Right hindlimb (tissue), 1 donor: ENCODE results near the gene TPRKB.
"Not testable (repeated sequence)": the region's sequence is repeated elsewhere in the genome, so short reads cannot be mapped to it uniquely, and the experiment has no call there.

ENCODE experiments used
- DNase-seq: peaks from one replicate; pipeline ENCODE4 v3.0.0-alpha.2; 2018

TPRKB gene

DNA sequence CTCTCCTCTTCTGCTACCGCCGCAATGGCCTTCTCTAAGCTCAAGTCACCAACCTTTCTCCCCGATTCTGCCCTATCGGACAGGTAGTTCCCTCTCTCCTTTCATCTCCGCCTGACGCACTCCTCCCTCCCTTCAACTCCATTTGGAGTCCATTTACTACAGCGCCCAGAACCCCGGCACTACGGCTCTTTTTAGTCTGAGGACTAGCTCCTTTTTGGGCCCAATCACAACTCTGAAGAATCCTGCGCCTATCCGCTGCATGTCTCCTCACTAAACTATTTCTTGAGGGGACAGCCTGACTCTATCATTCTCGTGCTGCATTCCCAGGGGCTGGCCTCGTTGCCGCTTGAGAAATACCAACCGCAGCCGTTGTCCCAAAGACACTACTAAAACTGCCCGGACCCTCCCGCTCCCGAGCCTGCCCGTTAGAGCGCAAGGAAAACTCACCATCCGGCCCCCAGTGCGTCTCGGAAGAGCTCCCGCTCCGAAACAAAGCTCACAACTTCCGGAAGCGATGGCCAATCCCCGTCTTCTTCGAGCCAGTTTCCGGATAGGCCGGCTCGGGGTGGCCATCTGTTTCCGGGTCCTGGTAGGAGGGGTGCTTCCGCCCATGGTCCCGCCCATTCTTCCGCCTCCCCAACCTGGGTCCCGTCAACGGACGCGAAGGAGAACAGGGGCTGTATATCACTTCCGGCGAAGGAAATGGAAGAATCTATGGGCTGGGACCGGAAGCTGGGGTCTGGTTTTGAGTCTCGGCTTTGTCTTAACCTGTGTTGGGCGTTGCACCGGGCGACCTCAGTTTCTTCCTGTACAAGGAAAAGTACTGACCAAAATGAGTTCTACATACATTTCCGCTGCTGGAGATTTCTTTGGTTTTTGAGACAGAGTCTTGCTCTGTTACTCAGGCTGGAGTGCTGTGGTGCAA lies at the start of gene TPRKB:
TSS of gene TPRKB (minus strand) at position 491 of the 925 bp plus-strand sequence. CDS start 2,776 bp downstream, outside the sequence.
- peak; percentile 98 for DNase-seq

DNA sequence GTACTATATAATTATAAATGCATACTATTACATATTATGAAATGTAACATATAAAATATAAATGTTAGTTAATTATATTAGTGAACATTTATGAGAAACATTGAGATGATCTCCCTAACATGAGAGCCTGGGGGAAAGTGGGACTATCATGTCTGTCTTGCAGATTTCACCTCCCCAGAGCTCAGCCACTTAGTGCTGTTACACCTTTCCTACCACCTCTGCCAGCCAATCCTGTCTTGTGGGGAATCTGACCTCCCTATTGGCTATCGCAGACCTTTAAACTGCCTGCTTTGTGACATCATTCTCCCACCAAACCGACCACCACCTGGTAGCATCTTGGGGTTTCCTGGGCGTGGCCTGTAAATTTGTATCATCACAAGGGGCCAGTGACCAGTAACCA lies 46.7 kb upstream of the TPRKB start, which contains the start of gene C2orf78:
TSS of gene C2orf78 (plus strand) at position 301 of the 400 bp plus-strand sequence. CDS start 127 bp downstream, outside the sequence.
- DNase-seq: not testable (repeated sequence)

DNA sequence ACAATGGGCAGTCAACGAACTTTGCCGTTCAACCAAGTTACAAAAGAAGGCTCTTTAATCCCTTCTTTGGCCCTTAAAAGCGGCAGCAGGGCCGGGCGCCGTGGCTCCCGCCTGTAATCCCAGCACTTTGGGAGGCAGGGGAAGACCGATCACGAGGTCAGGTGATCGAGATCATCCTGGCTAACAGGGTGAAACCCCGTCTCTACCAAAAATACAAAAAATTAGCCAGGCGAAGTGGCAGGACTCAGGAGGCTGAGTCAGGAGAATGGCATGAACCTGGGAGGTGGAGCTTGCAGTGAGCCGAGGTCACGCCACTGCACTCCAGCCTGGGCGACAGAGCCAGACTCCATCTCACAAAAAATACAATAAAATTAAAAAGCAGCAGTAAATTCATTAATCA lies 46.3 kb upstream of the TPRKB start:
- not testable (repeated sequence) for DNase-seq

DNA sequence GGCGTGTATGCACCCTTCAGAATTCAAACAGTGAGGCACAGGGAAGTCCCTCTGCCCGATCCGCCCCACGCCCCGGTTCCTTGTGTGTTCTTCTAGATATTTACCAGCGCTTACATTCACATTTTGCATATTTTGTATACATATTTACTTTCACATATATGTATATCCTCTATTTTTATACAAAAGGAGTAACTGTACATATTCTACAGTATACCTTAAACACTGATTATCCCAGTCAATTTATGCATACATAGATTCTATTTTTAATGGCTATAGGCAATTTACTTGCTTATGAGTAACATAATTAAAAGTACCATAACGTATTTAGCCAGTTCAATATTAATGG lies 43.1 kb upstream of the TPRKB start:
- DNase-seq: no peak

DNA sequence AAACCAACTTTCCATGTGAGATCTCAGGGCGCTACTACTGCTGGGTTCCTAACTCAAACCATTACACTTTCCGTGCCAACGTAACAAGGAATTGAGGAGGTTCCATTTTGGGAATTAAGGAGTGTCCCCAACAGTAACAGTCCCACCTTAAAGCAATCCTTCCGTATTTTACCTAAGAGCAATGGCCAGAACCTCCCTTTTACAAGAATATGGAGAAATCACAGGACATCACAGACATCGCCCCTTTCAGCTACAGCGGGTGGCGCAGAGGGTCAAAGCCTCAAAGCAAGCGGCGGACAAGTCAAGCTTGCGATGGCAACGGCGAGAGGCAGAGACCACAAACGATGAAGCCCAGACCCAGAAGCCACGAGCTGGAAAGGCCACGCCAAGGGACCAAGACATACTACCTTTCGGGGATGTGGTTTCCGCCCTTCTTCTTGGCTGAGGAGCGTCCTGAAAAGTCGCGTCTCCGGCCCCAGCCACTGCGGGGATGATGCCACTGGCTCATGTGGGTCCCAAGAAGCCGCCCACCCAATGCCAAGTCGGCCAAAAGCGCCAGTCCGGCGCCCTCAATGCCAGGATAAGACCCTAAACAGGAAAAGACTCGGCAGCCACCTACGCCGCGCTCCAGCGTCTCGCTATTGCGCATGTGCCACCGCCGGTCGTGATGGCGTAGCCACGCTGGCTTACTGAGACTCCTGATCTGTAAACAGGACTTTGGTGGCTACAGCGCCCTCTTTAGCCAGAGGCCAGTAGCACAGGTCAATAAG lies 42.5 kb upstream of the TPRKB start, which contains the start of gene DUSP11:
TSS of gene DUSP11 (minus strand) at position 637 of the 770 bp plus-strand sequence. CDS start at position 508, 129 bp downstream.
- peak; percentile 96 for DNase-seq

DNA sequence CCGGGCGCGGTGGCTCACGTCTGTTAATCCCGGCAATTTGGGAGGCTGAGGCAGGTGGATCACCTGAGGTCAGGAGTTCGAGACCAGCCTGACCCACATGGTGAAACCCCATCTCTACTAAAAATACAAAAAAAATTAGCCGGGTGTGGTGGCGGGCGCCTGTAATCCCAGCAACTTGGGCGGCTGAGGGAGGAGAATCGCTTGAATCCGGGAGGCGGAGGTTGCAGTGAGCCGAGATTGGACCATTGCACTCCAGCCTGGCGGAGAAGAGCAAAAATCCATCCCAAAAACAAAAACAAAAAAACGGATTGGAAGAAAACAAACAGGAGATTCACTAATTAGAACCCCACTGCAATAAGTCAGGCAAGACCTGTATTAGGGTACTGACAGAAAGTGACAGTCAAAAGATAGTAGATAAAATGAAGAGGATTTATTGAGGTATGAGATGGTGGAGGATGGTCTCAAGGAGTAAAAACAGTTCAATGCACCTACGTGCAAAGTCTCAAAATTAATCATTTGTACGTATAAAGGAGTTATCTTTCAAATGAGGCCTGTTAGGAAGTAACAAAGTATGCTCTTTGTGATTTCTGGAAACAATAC lies 41.8 kb upstream of the TPRKB start:
- DNase-seq: not testable (repeated sequence)

DNA sequence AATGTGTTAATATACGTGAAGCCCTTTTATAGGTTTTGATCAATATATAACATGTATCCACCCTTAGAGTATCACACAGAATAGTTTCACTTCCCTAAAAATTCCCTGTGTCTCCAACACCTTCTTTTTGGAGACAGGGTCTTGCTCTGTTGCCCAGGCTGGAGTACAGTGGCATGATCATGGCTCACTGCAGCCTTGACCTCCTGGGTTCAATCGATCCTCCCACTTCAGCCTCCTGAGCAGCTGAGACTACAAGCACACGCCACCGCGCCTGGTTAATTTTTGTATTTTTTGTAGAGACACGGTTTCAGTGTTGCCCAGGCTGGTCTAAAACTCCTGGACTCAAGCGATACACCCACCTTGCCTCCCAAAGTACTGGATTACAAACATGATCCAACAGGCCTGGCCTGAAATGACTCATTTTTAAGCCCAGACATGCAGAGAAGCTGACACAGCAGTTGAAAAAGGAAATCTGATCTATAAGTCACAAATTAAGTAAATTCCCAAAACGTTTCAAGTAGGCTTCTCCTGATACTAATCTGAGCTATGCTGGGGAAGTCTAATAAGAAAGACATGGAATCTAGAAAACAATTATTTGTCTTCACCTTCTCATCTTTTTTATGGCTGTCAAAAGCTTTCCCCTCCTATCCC lies 39.8 kb upstream of the TPRKB start:
- DNase-seq: no peak

DNA sequence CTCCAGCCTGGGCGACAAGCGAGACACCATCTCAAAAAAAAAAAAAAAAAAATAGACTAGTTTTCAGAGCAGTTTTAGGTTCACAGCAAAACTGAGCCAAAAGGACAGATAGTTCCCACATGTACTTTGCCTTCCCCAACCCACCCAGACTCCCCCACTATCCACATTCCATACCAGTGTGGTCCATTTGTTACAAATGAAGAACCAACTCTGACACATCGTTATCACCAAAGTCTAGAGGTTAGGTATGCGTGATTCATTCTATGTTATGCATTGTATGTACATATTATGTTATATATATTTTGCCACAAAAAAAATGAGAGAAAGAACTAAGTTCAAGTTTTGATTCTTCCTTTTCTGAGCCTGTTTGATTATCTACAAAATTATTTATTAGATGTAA lies 39.2 kb upstream of the TPRKB start:
- no peak for DNase-seq

DNA sequence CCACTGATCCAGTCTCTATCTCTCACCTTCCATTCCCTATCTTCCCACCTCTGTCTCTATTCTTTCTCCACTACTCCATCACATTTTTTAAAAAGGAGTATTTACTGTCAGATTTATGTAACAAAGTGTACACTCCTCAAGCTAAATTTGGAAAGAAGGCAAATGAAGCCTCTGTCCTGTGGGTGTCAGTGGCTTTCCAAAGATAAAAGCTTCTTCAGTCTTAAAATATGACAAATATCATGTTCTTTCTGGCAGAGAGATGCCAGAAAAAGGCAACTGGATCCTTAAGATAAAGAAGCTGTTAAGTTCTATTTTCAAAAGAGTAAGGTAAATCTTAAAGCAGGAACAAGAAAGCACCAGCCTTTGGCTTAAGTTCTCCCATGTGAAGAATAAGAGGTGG lies 35.7 kb upstream of the TPRKB start:
- DNase-seq: no peak

DNA sequence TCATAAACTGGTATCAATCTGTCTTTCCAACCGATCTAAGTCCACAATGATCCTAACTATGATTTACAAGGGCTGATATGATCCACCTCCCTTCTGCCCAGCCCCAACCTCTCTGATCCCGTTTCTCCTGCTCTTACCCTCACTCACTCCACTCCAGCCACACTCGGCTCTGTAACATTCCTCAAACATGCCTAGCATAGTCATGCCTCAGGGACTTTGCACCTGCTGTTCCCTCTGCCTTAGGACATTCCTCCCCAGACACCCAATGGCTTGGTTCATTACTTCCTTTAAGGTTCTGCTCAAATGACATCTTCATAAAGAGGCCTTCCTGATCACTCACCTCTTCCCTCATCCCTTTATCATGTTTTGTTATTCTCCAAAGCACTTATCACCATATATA lies 33.6 kb upstream of the TPRKB start:
- no peak for DNase-seq

DNA sequence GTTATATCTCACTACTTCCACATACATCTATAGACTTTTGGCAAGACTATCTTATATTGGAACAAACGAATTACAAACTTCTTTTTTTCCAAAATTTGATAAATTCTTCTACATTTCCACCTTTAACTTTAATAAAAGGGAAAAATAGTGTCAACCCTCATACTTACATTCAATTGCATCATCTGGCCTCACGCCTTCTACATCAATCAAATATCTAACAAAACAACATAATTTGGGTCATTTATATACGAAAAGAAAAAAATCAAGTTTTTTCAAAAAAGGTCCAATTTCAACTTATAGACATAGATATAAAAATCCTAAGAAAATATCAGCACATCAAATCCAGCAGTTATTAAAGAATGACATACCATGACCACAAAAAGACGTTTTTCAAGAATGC lies 29.8 kb upstream of the TPRKB start:
- DNase-seq: no peak

DNA sequence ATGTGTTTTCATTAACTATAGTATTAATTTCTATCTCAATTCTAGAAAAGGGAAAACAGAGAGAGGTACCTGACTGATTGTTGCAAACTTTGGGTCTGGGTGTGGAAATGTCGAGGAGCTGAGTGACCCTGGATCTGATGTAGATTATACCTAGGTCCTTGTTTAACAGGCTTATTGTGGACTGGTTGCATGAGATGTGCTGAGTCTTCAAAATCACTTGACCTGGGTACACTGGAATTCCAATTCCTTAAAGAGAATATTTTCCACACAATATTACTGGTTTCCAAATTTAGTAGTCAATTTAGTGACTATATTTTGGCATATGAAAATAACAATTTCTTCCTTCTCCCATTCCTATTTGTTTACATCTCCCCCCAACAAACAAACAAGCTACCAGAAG lies 29.2 kb upstream of the TPRKB start:
- DNase-seq: no peak

DNA sequence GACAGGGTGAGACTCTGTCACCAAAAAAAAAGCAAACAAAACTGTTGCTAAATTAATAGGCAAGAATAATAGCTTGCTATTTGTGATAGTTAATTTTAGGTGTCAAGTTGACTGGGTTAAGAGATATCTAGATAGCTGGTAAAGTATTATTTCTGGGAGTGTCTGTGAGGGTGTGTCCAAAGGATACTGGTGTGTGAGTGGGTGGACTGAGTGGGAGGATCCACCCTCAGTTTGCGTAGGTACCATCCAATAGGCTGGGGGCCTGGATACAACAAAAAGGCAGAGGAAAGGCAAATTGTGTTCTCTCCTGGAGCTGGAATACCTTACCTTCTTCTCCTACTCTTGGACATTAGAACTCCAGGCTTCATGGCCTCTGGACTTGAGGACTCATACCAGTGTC lies 27.8 kb upstream of the TPRKB start:
- no peak for DNase-seq

DNA sequence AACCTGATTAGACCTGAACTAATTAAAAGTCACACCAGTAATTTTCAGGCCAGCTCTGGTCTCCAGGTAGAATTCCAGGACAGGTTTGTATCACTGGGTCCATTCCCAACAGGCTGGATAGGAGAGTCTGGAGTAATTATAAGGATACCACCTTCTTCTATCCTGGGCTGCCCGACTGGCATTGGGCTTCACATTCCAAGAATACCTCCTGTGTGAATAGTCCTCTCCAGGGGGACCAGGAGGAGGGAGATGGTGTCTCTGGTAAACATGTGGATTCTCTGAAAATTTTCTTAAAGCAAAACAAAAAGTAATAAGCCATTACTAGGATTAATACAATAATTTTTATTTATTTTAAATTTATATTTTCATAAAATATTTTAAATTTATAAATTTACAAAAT lies 25.4 kb upstream of the TPRKB start:
- DNase-seq: no peak

DNA sequence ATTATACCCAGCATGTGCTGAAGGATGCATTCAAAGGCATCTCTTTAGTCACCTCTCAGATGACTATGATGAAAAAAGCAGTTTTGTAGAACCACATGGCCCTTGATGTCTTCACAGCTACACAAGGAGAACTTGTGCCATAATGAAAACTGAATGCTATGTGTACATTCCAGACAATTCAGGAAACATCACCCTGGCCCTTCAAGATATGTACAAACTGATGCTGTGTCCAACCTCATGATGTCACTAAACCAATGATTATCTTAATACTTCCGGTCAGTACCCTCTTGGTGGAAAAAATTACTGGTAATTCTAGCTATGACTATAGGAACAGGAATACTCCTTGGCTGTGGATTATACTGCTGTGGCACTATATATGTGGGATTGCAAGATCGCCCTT lies 22.8 kb upstream of the TPRKB start:
- no peak for DNase-seq

DNA sequence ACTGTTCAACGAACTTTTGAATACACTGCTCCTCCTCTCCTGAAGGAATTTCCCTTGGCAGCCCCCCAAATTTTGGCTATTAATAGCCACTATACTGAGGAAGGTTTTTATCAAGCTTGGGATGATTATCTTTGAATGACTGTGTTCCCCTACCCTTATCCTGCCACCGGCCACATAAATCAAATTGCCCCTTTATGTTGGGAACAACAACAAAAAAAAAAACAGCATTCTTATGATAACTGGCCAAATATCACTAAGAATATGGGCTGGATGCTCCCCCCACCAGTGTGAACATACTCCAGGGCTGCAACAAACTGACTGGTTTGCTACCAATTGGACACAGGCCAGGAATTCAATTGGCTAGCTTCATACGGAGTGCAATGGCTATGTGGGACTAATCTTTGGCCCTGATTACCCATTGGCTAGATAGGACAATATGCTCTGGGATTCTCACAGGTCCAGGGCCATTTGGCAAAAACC lies 22.2 kb upstream of the TPRKB start:
- no peak for DNase-seq

DNA sequence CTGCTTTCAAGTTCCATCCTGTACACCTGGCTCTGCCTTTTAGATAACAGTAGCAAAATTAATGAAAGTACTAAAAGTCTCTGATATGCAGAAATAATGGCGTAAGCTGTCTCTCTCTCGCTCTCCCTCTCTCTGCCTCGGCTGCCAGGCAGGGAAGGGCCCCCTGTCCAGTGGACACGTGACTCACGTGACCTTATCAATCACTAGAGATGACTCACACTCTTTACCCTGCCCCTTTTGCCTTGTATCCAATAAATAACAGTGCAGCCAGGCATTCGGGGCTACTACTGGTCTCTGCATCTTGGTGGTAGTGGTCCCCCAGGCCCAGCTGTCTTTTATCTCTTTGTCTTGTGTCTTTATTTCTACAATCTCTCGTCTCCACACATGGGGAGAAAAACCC lies 17.2 kb upstream of the TPRKB start:
- not testable (repeated sequence) for DNase-seq

DNA sequence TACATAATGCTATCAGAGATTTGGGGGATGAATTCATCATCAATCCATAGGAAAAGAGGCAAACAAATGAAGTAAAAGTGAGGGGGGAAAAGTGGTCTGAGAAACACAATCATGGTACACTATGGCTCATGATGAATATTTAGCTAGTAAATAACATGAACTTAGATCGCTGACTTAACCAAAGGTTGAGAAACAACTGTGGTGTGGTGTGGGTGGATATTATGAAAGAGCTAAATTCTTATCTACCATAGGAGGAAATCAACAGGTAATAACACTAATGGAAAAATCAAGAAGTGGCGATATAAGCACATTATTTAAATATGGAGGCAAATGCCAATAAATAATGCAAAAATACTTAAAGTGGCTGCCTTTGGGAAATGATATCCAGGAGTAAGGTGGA lies 12.2 kb upstream of the TPRKB start:
- no peak for DNase-seq

DNA sequence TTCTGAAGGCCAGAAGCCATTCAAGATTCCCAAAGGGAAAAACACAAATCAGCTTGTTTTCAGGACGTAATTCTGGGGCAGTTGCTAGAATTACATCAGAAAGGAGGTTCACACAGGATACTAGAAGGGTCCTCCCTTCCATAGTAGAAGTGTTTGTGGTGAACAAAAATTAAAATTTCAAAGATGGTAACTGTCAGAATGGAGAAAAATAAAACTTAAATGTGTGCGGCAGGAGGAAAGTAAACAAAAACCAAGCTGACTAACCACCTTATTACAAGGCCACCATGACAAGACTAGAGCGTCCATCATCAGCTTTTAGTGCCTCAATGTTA lies 9.7 kb upstream of the TPRKB start:
- DNase-seq: no peak

DNA sequence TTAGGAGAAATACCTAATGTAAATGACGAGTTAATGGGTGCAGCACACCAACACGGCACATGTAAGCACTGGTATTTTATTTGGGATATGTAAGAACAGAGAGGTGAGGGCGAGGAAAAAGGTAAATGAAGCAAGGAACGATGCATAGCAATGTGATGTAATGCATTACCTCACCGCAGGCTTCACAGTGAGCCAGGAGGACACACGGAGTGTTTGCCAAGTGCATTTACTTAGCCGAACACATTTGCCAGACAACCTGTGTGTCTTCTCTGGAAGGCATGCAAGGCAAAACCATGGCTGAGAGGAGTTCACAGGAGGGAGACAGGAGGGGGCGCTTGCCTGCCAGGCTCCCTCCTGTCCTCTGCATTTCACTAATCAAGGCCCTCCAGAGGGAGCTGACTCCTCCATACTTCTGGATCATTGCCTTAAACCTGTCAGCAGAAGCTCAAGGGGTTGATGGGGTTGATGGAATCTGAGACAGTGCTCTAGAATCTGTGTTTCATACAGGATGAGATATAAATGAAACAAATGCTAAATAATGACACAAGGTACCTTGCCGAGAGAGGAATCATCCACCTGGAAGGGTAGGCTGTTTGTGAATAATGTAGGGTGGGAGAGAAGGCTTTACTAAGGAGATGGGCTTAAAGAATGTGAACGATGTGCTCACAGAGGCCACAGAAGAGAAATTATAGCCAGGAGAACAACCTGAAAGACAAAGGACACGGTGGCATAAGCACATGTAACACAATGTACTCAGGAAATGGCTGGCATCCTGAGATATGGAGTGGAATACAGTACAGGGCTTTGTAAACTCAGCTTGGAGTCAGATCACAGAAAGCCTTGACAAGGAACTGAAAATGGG lies 9.1 kb upstream of the TPRKB start:
- DNase-seq: no peak

DNA sequence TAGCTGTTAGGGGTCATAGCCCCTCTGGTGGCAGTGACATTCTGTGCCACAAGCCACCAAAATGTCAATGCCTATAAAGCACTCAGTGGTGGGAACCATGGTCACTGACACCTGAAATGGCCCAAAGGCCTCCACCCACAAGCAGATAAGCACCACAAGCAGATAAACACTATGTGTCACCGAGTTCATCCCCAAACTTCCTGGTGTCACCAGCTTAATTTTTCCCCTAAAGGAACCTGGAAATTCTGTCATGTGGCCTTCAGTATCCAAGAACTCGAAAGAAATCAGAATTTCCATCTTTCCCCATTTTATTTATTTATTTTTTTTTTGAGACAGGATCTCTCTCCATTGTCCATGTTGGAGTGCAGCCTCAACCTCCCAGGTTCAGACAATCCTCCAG lies 3.6 kb upstream of the TPRKB start:
- no peak for DNase-seq

DNA sequence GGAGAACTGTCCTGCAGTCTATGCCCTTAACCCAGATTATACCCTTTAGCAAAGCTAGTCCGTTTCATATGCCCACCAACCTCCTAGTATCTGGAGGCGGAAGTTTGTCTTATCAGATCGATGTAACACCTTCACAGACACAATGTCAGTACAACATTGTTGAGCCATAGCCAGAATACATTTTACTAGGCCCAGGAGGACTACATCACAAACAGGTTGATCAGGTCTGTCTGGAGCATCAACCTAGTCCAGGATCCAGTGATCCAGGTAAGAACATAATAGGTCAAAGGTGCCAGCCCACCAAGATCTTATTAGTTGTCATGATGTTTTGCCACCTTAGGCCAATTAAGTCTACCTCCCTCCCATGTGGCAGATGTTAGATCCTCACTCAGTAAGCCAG lies 2.0 kb upstream of the TPRKB start:
- no peak for DNase-seq
